NOMO-1 treated with DMSO at 0.1 percent for 48 hours (cell line): Measurements from ENCODE around the gene BIK.

Source experiments
- DNase-seq: peaks from one replicate; lab custom pipeline; 2025; ENCODE audit not compliant: unreplicated experiment; lab: John Stamatoyannopoulos, UW

BIK gene

DNA sequence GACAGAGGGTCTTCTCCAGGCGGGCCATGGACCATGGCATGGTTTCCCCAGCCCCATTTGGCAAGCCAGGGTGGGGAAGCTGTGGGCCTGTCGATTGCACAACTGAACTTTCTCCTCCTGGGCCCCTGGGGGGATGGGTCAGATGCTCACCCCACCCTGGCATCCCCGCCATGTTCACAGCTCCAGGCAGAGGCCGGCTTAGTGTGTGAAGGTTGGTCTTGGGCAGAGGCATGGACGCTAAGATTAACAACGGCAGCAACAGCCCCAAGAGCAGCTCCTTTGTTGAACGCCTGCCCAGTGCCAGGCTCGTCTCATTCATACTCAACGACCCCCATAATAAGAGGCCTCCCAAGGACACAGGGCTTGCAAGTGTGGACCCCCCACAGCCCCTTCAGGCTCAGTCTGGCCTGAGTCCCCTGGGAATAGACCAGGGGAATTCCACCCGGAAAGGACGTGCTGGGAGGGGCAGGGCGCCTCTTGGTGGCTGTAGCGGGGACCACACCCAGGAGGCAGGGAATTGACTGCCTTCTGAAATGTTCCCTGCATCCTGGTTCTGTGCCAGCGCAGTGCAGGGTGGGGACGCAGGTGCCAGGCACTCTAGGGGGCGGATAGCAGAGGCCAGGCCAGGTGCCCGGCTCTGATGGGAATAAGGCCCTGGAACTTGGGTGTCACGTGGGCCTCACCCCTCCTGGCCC, 49.1 kb downstream of the BIK start:
- DNase-seq: no peak

- DNase-seq: no peak
Measured at GRCh38 chr22:43160497-43161126, 50.1 kb downstream of the BIK start.

DNA sequence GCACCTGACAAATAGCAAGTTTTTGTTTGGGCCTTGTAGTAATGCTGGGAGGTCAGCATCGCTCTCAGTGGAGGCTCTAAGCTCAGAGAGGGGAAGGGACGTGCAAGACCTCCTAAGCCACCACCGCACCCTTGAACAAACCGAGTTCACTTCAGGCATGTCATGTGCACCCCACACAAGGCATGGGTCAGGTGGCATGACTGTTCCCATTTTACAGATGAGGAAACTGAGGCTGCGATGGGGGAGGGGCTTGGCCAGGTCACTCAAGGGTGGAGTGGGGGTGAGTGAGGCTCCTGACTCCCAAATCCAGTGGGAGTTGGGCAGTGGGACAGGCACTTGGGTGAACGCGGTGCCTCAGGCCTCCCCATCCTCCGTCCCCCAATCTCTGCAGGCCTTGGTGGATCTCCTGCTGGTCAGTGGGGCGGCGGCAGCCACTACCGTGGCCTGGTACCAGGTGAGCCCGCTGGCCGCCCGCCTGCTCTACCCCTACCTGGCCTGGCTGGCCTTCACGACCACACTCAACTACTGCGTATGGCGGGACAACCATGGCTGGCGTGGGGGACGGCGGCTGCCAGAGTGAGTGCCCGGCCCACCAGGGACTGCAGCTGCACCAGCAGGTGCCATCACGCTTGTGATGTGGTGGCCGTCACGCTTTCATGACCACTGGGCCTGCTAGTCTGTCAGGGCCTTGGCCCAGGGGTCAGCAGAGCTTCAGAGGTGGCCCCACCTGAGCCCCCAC, 52.0 kb downstream of the BIK start:
- no peak for DNase-seq

- DNase-seq: no peak
Measured at GRCh38 chr22:43163241-43163795, 52.8 kb downstream of the BIK start.

GRCh38 chr22:43164636-43165035, 54.1 kb downstream of the BIK start:
- no peak for DNase-seq

- no peak for DNase-seq
Measured at GRCh38 chr22:43166132-43166930, 55.8 kb downstream of the BIK start.

GRCh38 chr22:43167001-43167589, 56.5 kb downstream of the BIK start:
- no peak for DNase-seq

DNA sequence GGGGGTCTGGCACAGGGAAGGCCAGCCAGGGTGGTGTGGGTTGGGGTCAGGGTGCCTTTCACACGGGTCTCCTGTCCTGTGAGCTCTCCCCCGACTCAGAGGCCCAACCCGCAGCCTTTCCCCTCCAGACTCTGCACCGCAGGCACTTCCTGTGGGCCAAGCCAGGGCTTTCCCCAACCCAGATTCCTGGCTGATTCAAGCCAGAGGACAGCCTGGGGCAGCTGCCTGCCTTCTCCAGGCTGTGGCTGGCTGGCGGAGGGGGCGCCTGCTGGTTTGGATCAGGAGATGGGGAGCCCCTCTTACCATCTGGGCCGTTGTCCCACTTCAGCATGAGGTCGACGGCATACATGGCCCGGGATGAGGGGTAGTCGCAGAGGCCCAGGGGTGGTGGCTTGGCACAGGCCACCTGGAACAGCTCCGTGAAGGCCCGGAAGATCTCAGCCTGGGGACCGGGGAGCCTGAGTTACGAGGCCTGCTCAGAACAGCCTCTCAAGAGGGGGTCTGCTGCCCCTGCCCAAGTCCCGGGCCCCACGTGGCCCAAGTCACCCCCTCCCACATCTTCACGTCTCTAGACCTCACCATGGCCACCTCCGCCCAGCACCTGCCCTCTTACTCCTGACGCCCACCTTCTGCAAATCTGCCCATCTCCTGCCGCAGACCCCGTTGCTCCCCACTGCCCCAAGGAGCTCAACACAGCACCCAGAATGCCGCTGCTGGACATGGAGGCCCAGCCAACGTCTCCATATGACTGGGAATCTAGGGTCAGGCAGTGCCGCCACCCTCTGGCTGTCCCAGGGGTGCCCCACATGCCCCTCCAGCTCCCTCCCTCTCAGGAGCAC, 58.1 kb downstream of the BIK start:
- DNase-seq: no peak

- DNase-seq: no peak
Measured at GRCh38 chr22:43169310-43170130, 59.0 kb downstream of the BIK start.

DNA sequence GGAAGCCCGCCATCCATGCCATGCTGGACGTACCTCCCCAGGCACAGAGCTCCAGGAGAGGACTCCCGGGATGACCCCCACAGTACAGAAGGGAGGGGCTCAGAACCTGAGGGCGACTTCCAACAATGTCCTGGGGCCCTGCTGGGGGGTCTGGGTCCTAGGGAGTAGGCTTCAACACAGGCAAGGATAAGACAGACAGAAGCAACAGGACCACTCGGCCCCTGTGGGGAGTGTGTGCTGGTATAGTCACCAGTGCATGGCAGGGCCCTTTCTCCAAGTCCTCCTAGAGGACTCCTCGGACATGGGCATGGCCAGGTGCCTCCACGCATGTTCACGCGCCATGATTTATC, 59.6 kb downstream of the BIK start:
- DNase-seq: no peak

- DNase-seq: no peak
Measured at GRCh38 chr22:43171019-43171491, 60.5 kb downstream of the BIK start.

GRCh38 chr22:43171607-43172006, 61.1 kb downstream of the BIK start:
- DNase-seq: no peak

GRCh38 chr22:43172191-43172590, 61.6 kb downstream of the BIK start:
- no peak for DNase-seq

DNA sequence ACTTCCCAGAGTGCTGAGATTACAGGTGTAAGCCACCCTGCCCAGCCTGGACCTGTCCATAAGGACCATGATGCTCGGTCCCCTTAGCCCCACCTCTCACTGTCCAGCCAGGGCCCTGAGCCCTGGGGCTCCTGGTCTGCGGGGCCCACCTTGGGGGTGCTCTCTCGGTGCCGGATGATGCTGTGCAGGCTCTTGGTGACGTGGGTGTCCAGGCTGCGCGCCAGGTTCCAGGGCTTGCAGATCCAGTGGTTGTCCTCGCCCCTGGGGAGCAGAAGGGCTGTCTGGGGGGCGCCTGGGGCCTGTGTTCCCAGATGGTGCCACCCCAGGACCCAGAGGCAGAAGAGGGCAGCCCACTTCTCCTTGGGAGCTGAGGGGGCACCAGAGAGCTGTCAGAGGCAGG, 63.0 kb downstream of the BIK start:
- no peak for DNase-seq

GRCh38 chr22:43173976-43174720, 63.6 kb downstream of the BIK start:
- DNase-seq: no peak

DNA sequence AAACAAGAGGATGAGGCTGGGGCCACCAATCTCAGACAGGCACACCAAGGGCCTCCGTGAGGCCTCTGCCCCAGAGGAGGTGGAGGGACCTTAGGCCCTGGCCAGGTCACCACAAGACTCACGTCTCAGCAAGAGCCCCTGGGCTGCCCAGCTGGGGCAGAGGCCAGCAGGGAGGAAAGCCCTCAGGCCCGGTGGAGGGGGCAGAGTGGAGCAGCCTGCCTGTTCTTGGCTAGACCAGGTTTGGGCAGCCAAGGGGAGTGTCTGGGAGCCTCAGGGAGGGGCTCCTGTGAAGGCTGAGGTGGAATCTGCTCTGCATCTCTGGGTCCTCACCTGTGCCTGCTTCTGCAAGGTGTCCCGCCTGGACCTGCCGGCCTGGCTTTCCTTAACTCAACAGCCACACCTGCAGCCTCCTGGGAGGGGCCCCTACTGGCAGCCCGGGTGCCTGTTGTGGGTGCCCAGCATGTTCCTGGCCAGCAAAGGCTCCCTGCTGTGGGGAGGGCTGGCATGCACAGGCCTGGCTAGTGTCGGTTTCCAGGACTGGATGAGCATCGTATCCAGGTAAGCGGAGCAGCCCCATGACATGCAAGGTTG, 64.5 kb downstream of the BIK start:
- DNase-seq: no peak

GRCh38 chr22:43176090-43176489, 65.5 kb downstream of the BIK start:
- no peak for DNase-seq

DNA sequence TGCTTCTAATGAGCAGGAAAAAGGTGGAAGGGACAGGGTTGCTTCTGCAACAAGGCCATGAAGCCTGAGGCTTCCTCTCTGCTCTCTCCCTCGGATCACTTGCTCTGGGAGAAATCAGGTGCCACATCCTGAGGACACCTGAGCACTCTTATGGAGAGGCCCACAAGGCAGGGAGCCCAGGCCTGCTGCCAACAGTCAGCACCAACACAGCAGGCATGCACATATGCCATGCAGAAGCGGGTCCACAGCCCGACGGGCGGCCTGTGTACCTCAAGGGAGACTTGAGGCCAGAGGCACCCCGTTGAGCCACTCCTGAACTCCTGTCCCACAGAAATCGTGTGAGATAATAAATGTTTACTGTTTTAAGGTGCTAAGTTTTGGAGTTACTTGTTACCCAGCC, 66.9 kb downstream of the BIK start:
- DNase-seq: no peak
